B cell (primary cell): Measurements from ENCODE around the gene PLCB1. TPM values are rescaled to one million over a fixed set of nuclear protein-coding genes. Genes with fewer than 3 reads are reported as not detected.

Experiments
- ATAC-seq: fragments of 200-7000 bp; cut with Tn5 transposase; one replicate; pipeline ENCODE4 v1.10.0; 2021; ENCODE audit warnings: low read depth, mild to moderate bottlenecking, moderate number of reproducible peaks, moderate library complexity
- CTCF ChIA-PET: fragments of 350-600 bp; sonication (Branson Sonifier 250); formaldehyde crosslinking; loops from one replicate; lab custom pipeline; 2021; ENCODE audit warnings: antibody characterized with exemption, inconsistent platforms; lab: Charles Lee
- POLR2A ChIA-PET: fragments of 350-600 bp; sonication (Branson Sonifier 250); formaldehyde crosslinking; loops from one replicate; lab custom pipeline; 2021; ENCODE audit warnings: antibody characterized with exemption; lab: Charles Lee
- DNase-seq: peaks from one replicate; pipeline ENCODE4 v3.0.0; 2013
- H2AFZ ChIP-seq: 2 replicates; pipeline ENCODE4 v1.6.1; 2012; ENCODE audit warnings: mild to moderate bottlenecking, low read depth, low read length; ENCODE audit not compliant: insufficient read depth, poor library complexity, severe bottlenecking
- H3K27ac ChIP-seq, 2 donors: 1 replicate in 1 of 2; 2 replicates in 1 of 2; pipeline ENCODE4 v1.5.1; 2012 to 2013; ENCODE audit warnings: low read length in 2 of 2, mild to moderate bottlenecking in 2 of 2, moderate library complexity in 1 of 2
- H3K27me3 ChIP-seq, 4 experiments: fragments of 200-600 bp in 1 of 4; sonication (generic) in 1 of 4; replicated peaks in 1 of 4; 1 replicate in 2 of 4; 2 replicates in 2 of 4; pipeline versions ENCODE4 v1.6.1 to v1.7.0; 2013 to 2016; ENCODE audit warnings: low read length in 3 of 4, mild to moderate bottlenecking in 2 of 4, mixed read lengths in 1 of 4, moderate library complexity in 1 of 4; ENCODE audit not compliant: insufficient read depth in 4 of 4, control insufficient read depth in 3 of 4; ENCODE audit errors: control extremely low read depth in 1 of 4
- H3K36me3 ChIP-seq, 2 experiments: replicated peaks in 1 of 2; 1 replicate in 1 of 2; 2 replicates in 1 of 2; pipeline versions ENCODE4 v1.6.1 to v1.7.1; 2013; ENCODE audit warnings: low read length in 1 of 2; ENCODE audit not compliant: insufficient read depth in 2 of 2, control insufficient read depth in 1 of 2; ENCODE audit errors: control extremely low read depth in 1 of 2, extremely low read depth in 1 of 2
- H3K4me1 ChIP-seq, 2 donors: fragments of 200-600 bp in 1 of 2; sonication (generic) in 1 of 2; 1 replicate in 1 of 2; 2 replicates in 1 of 2; pipeline versions ENCODE4 v1.5.1 to v1.6.1; 2013 to 2017; ENCODE audit warnings: low read length in 2 of 2; ENCODE audit not compliant: control insufficient read depth in 2 of 2, insufficient read depth in 2 of 2
- H3K4me2 ChIP-seq: replicated peaks from 2 replicates; pipeline ENCODE3; 2012; ENCODE audit warnings: mild to moderate bottlenecking, low read depth, low read length; ENCODE audit not compliant: poor library complexity, severe bottlenecking
- H3K4me3 ChIP-seq, 5 experiments: fragments of 200-600 bp in 1 of 5; sonication (generic) in 1 of 5; 1 replicate in 3 of 5; 2 replicates in 2 of 5; pipeline versions ENCODE4 v1.5.1 to v1.7.0; 2011 to 2016; ENCODE audit warnings: low read length in 4 of 5, mild to moderate bottlenecking in 4 of 5, low read depth in 2 of 5, control low read depth in 1 of 5, moderate library complexity in 1 of 5; ENCODE audit not compliant: insufficient read depth in 1 of 5; ENCODE audit errors: control extremely low read depth in 1 of 5, extremely low read depth in 1 of 5
- H3K79me2 ChIP-seq: fragments of 200-600 bp; sonication (generic); one replicate; pipeline ENCODE4 v1.6.0; 2016; ENCODE audit warnings: low read length; ENCODE audit not compliant: control insufficient read depth, insufficient read depth
- H3K9ac ChIP-seq: fragments of 200-600 bp; sonication (generic); 2 replicates; pipeline ENCODE4 v1.6.1; 2017; ENCODE audit warnings: mild to moderate bottlenecking, low read length, moderate library complexity
- H3K9me3 ChIP-seq, 3 donors: one replicate each; pipeline versions ENCODE4 v1.6.1 to v1.7.1; 2013; ENCODE audit warnings: low read length in 2 of 3; ENCODE audit not compliant: control insufficient read depth in 2 of 3, insufficient read depth in 1 of 3; ENCODE audit errors: control extremely low read depth in 1 of 3
- H4K20me1 ChIP-seq: 2 replicates; pipeline ENCODE4 v1.6.0; 2012; ENCODE audit warnings: mild to moderate bottlenecking, low read length; ENCODE audit not compliant: insufficient read depth, control insufficient read depth, poor library complexity, severe bottlenecking
- H3K27ac Mint-ChIP-seq: one replicate; pipeline ENCODE4 v1.8.0; 2021; ENCODE audit warnings: mixed read lengths
- H3K27me3 Mint-ChIP-seq: one replicate; pipeline ENCODE4 v1.8.0; 2021; ENCODE audit warnings: mixed read lengths
- H3K4me1 Mint-ChIP-seq: one replicate; pipeline ENCODE4 v1.8.0; 2021; ENCODE audit warnings: mixed read lengths
- H3K4me3 Mint-ChIP-seq: one replicate; pipeline ENCODE4 v1.8.0; 2021; ENCODE audit warnings: mixed read lengths
- H3K9me3 Mint-ChIP-seq: one replicate; pipeline ENCODE4 v1.8.0; 2022; ENCODE audit warnings: mixed read lengths; ENCODE audit not compliant: insufficient read depth
- EZH2 ChIP-seq: IDR thresholded peaks from 2 replicates; pipeline ENCODE4 v1.6.1; 2012; ENCODE audit warnings: borderline replicate concordance, low read depth, mild to moderate bottlenecking, moderate library complexity, low read length; ENCODE audit not compliant: insufficient read depth, poor library complexity, severe bottlenecking
- WGBS: methylation state at CpG from one replicate; pipeline ENCODE4 v1.1.5; 2013; ENCODE audit warnings: missing lambda C conversion rate; ENCODE audit not compliant: insufficient coverage; 5-methylcytosine and 5-hydroxymethylcytosine counted together
- intact Hi-C: fragments of 100-400 bp; cut with micrococcal nuclease; formaldehyde crosslinking; loops from one replicate; pipeline ENCODE4 v1.10.0; 2022
- polyA plus RNA-seq: library from polyadenylated mRNA; depleted of rRNA; stranded (reverse); fragments of >200 nt; gene quantifications from 2 replicates; pipeline ENCODE4 v1.2.3, GENCODE V29; 2012
- total RNA-seq, 2 donors: library from RNA; stranded (reverse); fragments of 120-200 nt in 1 of 2; gene quantifications; 1 replicate in 1 of 2; 2 replicates in 1 of 2; pipeline versions ENCODE4 v1.2.3 to v1.2.4, GENCODE V29; 2013 to 2022
- TF ChIP-seq, protein P1 (sequence below): fragments of 200-600 bp; IDR thresholded peaks from one replicate; pipeline ENCODE4 v1.8.0; 2022; ENCODE audit warnings: antibody characterized with exemption, mild to moderate bottlenecking

The PLCB1 gene
- total and polyA plus RNA-seq, 2 donors (not counting 1 experiment from before 2014, with no cell fraction given) = 0.18 to 0.47 TPM

GRCh38 chr20:8231038-8231437 lies 99.0 kb downstream of the PLCB1 start:
- no peak for TF ChIP-seq EZH2
- TF ChIP-seq, protein P1, sequence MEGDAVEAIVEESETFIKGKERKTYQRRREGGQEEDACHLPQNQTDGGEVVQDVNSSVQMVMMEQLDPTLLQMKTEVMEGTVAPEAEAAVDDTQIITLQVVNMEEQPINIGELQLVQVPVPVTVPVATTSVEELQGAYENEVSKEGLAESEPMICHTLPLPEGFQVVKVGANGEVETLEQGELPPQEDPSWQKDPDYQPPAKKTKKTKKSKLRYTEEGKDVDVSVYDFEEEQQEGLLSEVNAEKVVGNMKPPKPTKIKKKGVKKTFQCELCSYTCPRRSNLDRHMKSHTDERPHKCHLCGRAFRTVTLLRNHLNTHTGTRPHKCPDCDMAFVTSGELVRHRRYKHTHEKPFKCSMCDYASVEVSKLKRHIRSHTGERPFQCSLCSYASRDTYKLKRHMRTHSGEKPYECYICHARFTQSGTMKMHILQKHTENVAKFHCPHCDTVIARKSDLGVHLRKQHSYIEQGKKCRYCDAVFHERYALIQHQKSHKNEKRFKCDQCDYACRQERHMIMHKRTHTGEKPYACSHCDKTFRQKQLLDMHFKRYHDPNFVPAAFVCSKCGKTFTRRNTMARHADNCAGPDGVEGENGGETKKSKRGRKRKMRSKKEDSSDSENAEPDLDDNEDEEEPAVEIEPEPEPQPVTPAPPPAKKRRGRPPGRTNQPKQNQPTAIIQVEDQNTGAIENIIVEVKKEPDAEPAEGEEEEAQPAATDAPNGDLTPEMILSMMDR = no peak
- H3K4me1 ChIP-seq = no peaks in the 10 kb centered on the region
- H3K9ac ChIP-seq = no peak overlapping the region
- H3K27ac ChIP-seq = no peak overlapping the region
- H3K27me3 ChIP-seq = no peaks in the 10 kb centered on the region
- CTCF ChIA-PET = no interaction called here
- H3K4me2 ChIP-seq = no peak overlapping the region
- Mint-ChIP-seq H3K27me3 (peaks cover 3% of the 10 kb centered on the region), H3K4me1 (no peaks in the 10 kb centered on the region), H3K27ac (no peak overlapping the region), H3K4me3 (no peak overlapping the region), H3K9me3 (no peaks in the 10 kb centered on the region)
- no peaks in the 10 kb centered on the region for H3K36me3 ChIP-seq
- ATAC-seq = no peak
- H3K4me3 ChIP-seq = no peak overlapping the region
- no peaks in the 10 kb centered on the region for H3K9me3 ChIP-seq
- H3K79me2 ChIP-seq = no peaks in the 10 kb centered on the region
- DNase-seq = no peak
- H2AFZ ChIP-seq = no peak overlapping the region
- intact Hi-C loops = loop anchor here (10.0 kb wide), 1 partner anchor 56 kb away; no protein-coding TSS in a partner anchor
- POLR2A ChIA-PET = no interaction called here
- H4K20me1 ChIP-seq = no peaks in the 10 kb centered on the region

GRCh38 chr20:8232332-8232731 lies 100.3 kb downstream of the PLCB1 start:
- H3K27me3 Mint-ChIP-seq = peaks cover 3% of the 10 kb centered on the region

More at GRCh38 chr20:8232332-8232731, 100.3 kb downstream of the PLCB1 start:
- ATAC-seq (no peak), DNase-seq (no peak)
- H3K4me1 Mint-ChIP-seq = no peaks in the 10 kb centered on the region
- no peaks in the 10 kb centered on the region for H3K36me3 ChIP-seq
- no peaks in the 10 kb centered on the region for H3K9me3 ChIP-seq
- no peak overlapping the region for H3K4me3 ChIP-seq
- 80% methylated on average over 1 of the region's 3 CpGs for WGBS
- H3K9me3 Mint-ChIP-seq = no peaks in the 10 kb centered on the region
- no peak overlapping the region for H2AFZ ChIP-seq
- no peak overlapping the region for H3K9ac ChIP-seq
- H3K27me3 ChIP-seq = no peaks in the 10 kb centered on the region
- no peak overlapping the region for H3K4me2 ChIP-seq
- H3K79me2 ChIP-seq = no peaks in the 10 kb centered on the region
- no peak overlapping the region for H3K4me3 Mint-ChIP-seq
- H4K20me1 ChIP-seq = no peaks in the 10 kb centered on the region
- ChIA-PET CTCF (interaction anchor here (0.9 kb wide), 1 partner anchor 17 kb away, joined by 3 read pairs; no protein-coding TSS in a partner anchor), POLR2A (no interaction called here)
- H3K27ac ChIP-seq = no peak overlapping the region
- H3K27ac Mint-ChIP-seq = no peak overlapping the region
- intact Hi-C loops = loop anchor here (10.0 kb wide), 1 partner anchor 58 kb away; no protein-coding TSS in a partner anchor
- no peak for TF ChIP-seq EZH2
- TF ChIP-seq, protein P1 = no peak
- no peaks in the 10 kb centered on the region for H3K4me1 ChIP-seq
